ENCODE data around the gene SRL.

GRCh38 chr16:4208341-4208751 is 33.5 kb downstream of the SRL start:
- TF ChIP-seq, protein P1, sequence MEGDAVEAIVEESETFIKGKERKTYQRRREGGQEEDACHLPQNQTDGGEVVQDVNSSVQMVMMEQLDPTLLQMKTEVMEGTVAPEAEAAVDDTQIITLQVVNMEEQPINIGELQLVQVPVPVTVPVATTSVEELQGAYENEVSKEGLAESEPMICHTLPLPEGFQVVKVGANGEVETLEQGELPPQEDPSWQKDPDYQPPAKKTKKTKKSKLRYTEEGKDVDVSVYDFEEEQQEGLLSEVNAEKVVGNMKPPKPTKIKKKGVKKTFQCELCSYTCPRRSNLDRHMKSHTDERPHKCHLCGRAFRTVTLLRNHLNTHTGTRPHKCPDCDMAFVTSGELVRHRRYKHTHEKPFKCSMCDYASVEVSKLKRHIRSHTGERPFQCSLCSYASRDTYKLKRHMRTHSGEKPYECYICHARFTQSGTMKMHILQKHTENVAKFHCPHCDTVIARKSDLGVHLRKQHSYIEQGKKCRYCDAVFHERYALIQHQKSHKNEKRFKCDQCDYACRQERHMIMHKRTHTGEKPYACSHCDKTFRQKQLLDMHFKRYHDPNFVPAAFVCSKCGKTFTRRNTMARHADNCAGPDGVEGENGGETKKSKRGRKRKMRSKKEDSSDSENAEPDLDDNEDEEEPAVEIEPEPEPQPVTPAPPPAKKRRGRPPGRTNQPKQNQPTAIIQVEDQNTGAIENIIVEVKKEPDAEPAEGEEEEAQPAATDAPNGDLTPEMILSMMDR (IDR thresholded peaks at IDR 0.05; ENCODE audit: low read depth, low read length): no peak
- TF ChIP-seq, protein P2, sequence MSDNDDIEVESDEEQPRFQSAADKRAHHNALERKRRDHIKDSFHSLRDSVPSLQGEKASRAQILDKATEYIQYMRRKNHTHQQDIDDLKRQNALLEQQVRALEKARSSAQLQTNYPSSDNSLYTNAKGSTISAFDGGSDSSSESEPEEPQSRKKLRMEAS (IDR thresholded peaks at IDR 0.05; ENCODE audit: low read depth, low read length): no peak
- TF ChIP-seq POLR2A (IDR thresholded peaks at IDR 0.05; ENCODE audit: extremely low read depth, insufficient read length): no peak
- no peak for TF ChIP-seq MYC (IDR thresholded peaks at IDR 0.05; ENCODE audit: low read depth, low read length)

Data from NB4 (cell line).